ENCODE measurements around the gene CNKSR3.

Gene CNKSR3

GRCh38 chr6:154448448-154449096 is 61.9 kb downstream of the CNKSR3 start:
- ATAC-seq = peak; percentile 99
- TF ChIP-seq POU6F1 (CRISPR knock-in tag; IDR thresholded peaks at IDR 0.05; ENCODE audit: borderline replicate concordance, low read depth) (no peak), ZFP3 (CRISPR knock-in tag; IDR thresholded peaks at IDR 0.05) (peak; percentile 75; the same call in 1 of the 2 replicates), BACH2 (CRISPR knock-in tag; IDR thresholded peaks at IDR 0.05; ENCODE audit: borderline replicate concordance) (no peak), ZNF565 (CRISPR knock-in tag; conservative IDR thresholded peaks at IDR 0.05; ENCODE audit: low read depth) (no peak), CSRNP3 (CRISPR knock-in tag; IDR thresholded peaks at IDR 0.05) (0 out of 2 replicates have a peak, but pooled peaks have one; percentile 41), ZC3H10 (CRISPR knock-in tag; IDR thresholded peaks at IDR 0.05) (no peak), TSHZ2 (CRISPR knock-in tag; IDR thresholded peaks at IDR 0.05) (0 out of 2 replicates have a peak, but pooled peaks have one; percentile 51), OSR1 (CRISPR knock-in tag; IDR thresholded peaks at IDR 0.05) (no peak), TCF4 (CRISPR knock-in tag; IDR thresholded peaks at IDR 0.05; ENCODE audit: borderline replicate concordance) (no peak), CSDC2 (CRISPR knock-in tag; IDR thresholded peaks at IDR 0.05) (peak; percentile 70; the same call in 1 of the 2 replicates), ZNF8 (CRISPR knock-in tag; IDR thresholded peaks at IDR 0.05) (no peak), RARB (CRISPR knock-in tag; IDR thresholded peaks at IDR 0.05) (no peak), TOX (CRISPR knock-in tag; IDR thresholded peaks at IDR 0.05; ENCODE audit: borderline replicate concordance) (no peak), CREB5 (CRISPR knock-in tag; IDR thresholded peaks at IDR 0.05; ENCODE audit: low read depth) (peak; percentile 79; the same call in 1 of the 2 replicates), ARNTL (CRISPR knock-in tag; IDR thresholded peaks at IDR 0.05; ENCODE audit: borderline replicate concordance, low read depth) (no peak), ESRRG (CRISPR knock-in tag; IDR thresholded peaks at IDR 0.05) (no peak), PATZ1 (CRISPR knock-in tag; IDR thresholded peaks at IDR 0.05; ENCODE audit: borderline replicate concordance) (no peak), ZNF70 (CRISPR knock-in tag; IDR thresholded peaks at IDR 0.05) (no peak), ZFP30 (CRISPR knock-in tag; IDR thresholded peaks at IDR 0.05) (no peak), ISL1 (CRISPR knock-in tag; IDR thresholded peaks at IDR 0.05) (peak; percentile 65), PPARA (CRISPR knock-in tag; IDR thresholded peaks at IDR 0.05; ENCODE audit: borderline replicate concordance) (no peak), GLIS3 (CRISPR knock-in tag; IDR thresholded peaks at IDR 0.05) (peak; percentile 62; the same call in 1 of the 2 replicates), SNAI2 (CRISPR knock-in tag; IDR thresholded peaks at IDR 0.05) (peak; percentile 56; the same call in 1 of the 2 replicates)

GRCh38 chr6:154447954-154448353 is 62.5 kb downstream of the CNKSR3 start:
- ATAC-seq = peak; percentile 68
- TF ChIP-seq CSRNP3 (CRISPR knock-in tag; IDR thresholded peaks at IDR 0.05) = no peak
- no peak for TF ChIP-seq ZNF565 (CRISPR knock-in tag; conservative IDR thresholded peaks at IDR 0.05; ENCODE audit: low read depth)
- TF ChIP-seq ZC3H10 (CRISPR knock-in tag; IDR thresholded peaks at IDR 0.05) = no peak
- TF ChIP-seq ZNF8 (CRISPR knock-in tag; IDR thresholded peaks at IDR 0.05) = 0 out of 2 replicates have a peak, but pooled peaks have one; percentile 4
- no peak for TF ChIP-seq ZFP3 (CRISPR knock-in tag; IDR thresholded peaks at IDR 0.05)
- peak; percentile 58 for TF ChIP-seq TCF4 (CRISPR knock-in tag; IDR thresholded peaks at IDR 0.05; ENCODE audit: borderline replicate concordance)
- no peak for TF ChIP-seq CSDC2 (CRISPR knock-in tag; IDR thresholded peaks at IDR 0.05)
- TF ChIP-seq ISL1 (CRISPR knock-in tag; IDR thresholded peaks at IDR 0.05) = peak; percentile 33
- TF ChIP-seq OSR1 (CRISPR knock-in tag; IDR thresholded peaks at IDR 0.05) = no peak
- TF ChIP-seq TSHZ2 (CRISPR knock-in tag; IDR thresholded peaks at IDR 0.05) = peak; percentile 24; the same call in 1 of the 2 replicates
- TF ChIP-seq CREB5 (CRISPR knock-in tag; IDR thresholded peaks at IDR 0.05; ENCODE audit: low read depth) = no peak

Measured in SK-N-SH treated with all-trans-retinoic acid at 6 μM for 48 hours (cell line).